DMS 273 treated with DMSO at 0.1 percent for 48 hours (cell line): Measurements from ENCODE around the gene GPR3.
"Not testable (repeated sequence)": the region's sequence is repeated elsewhere in the genome, so short reads cannot be mapped to it uniquely, and the experiment has no call there.

ENCODE experiments used
- DNase-seq: peaks from one replicate; lab custom pipeline; 2025; lab: John Stamatoyannopoulos, UW

Gene GPR3

GRCh38 chr1:27400082-27400962 lies 7.9 kb downstream of the GPR3 start:
- DNase-seq = no peak

GRCh38 chr1:27400963-27401341 lies 8.5 kb downstream of the GPR3 start:
- no peak for DNase-seq

- peak; percentile 26 for DNase-seq
These were observed 9.9 kb downstream of the GPR3 start for GRCh38 chr1:27402349-27402754.

GRCh38 chr1:27403065-27403726 lies 10.8 kb downstream of the GPR3 start:
- no peak for DNase-seq

- DNase-seq = no peak
These were observed 11.5 kb downstream of the GPR3 start for GRCh38 chr1:27403931-27404330.

- no peak for DNase-seq
These were observed 12.7 kb downstream of the GPR3 start for GRCh38 chr1:27405074-27405473.

- not testable (repeated sequence) for DNase-seq
These were observed 13.4 kb downstream of the GPR3 start for GRCh38 chr1:27405598-27406361.

GRCh38 chr1:27406362-27406680 lies 13.9 kb downstream of the GPR3 start:
- no peak for DNase-seq

GRCh38 chr1:27406791-27407190 lies 14.4 kb downstream of the GPR3 start:
- DNase-seq = not testable (repeated sequence)

- DNase-seq = no peak
These were observed 15.7 kb downstream of the GPR3 start for GRCh38 chr1:27408151-27408550.

GRCh38 chr1:27409669-27410068 lies 17.2 kb downstream of the GPR3 start:
- no peak for DNase-seq

- no peak for DNase-seq
These were observed 18.3 kb downstream of the GPR3 start for GRCh38 chr1:27410709-27411108.

- DNase-seq = no peak
These were observed 20.1 kb downstream of the GPR3 start for GRCh38 chr1:27412502-27412901.

GRCh38 chr1:27413004-27413403 lies 20.6 kb downstream of the GPR3 start:
- DNase-seq = no peak

- DNase-seq = no peak
These were observed 21.7 kb downstream of the GPR3 start for GRCh38 chr1:27414091-27414490.

GRCh38 chr1:27416387-27417111 lies 24.1 kb downstream of the GPR3 start:
- peak; percentile 51 for DNase-seq

- DNase-seq = no peak
These were observed 25.3 kb downstream of the GPR3 start for GRCh38 chr1:27417713-27418112.

GRCh38 chr1:27418326-27419185 lies 26.1 kb downstream of the GPR3 start:
- no peak for DNase-seq

GRCh38 chr1:27423709-27424108 lies 31.3 kb downstream of the GPR3 start:
- no peak for DNase-seq

- no peak for DNase-seq
These were observed 34.9 kb downstream of the GPR3 start for GRCh38 chr1:27427329-27427728.

GRCh38 chr1:27427816-27428315 lies 35.4 kb downstream of the GPR3 start:
- no peak for DNase-seq
